Lower lobe of right lung (tissue), 2 donors: ENCODE measurements around the gene RGS7. TPM values are rescaled to one million over a fixed set of nuclear protein-coding genes. Genes with fewer than 3 reads are reported as not detected.

Experiments
- ATAC-seq, 2 donors: fragments of 200-7000 bp; cut with Tn5 transposase; one replicate each; pipeline ENCODE4 v1.9.1; 2020 to 2022; ENCODE audit warnings: mild to moderate bottlenecking in 2 of 2, moderate library complexity in 2 of 2
- DNase-seq: peaks from one replicate; pipeline ENCODE4 v3.0.0-alpha.2; 2020
- H3K27ac ChIP-seq: fragments of 200-600 bp; one replicate; pipeline ENCODE4 v1.8.0; 2022
- H3K27me3 ChIP-seq: fragments of 200-600 bp; one replicate; pipeline ENCODE4 v1.8.0; 2022; ENCODE audit warnings: low read depth
- H3K36me3 ChIP-seq: fragments of 200-600 bp; one replicate; pipeline ENCODE4 v1.8.0; 2022; ENCODE audit warnings: mild to moderate bottlenecking
- H3K4me1 ChIP-seq: fragments of 200-600 bp; one replicate; pipeline ENCODE4 v1.8.0; 2022
- H3K4me3 ChIP-seq: fragments of 200-600 bp; one replicate; pipeline ENCODE4 v1.8.0; 2022; ENCODE audit warnings: mild to moderate bottlenecking
- H3K9me3 ChIP-seq: fragments of 200-600 bp; one replicate; pipeline ENCODE4 v1.8.0; 2022
- CTCF ChIP-seq: fragments of 200-600 bp; IDR thresholded peaks from one replicate; pipeline ENCODE4 v1.8.0; 2022; ENCODE audit warnings: antibody characterized with exemption, mild to moderate bottlenecking
- intact Hi-C: fragments of 100-400 bp; cut with DNase I; formaldehyde crosslinking; loops from one replicate; pipeline ENCODE4 v1.11.0; 2022
- microRNA-seq: library from miRNA; unstranded; fragments of <30 nt; microRNA quantifications from one replicate; pipeline ENCODE4 v1.2.0, GENCODE V29; 2020; ENCODE audit warnings: borderline number of aligned reads
- total RNA-seq: library from RNA; stranded (reverse); fragmentation: NEBNext Ultra II Directional; extraction: Animal tissue kit (Norgen Biotek cat#: 25700); gene quantifications from one replicate; pipeline ENCODE4 v1.2.1, GENCODE V29; 2021
- donor health status: DM: no; HTN: yes; CAD: no; lungs with severe emphysema.

The RGS7 gene
- total RNA-seq, 1 donor from 2014 or later, result 0.21 TPM

- Histone ChIP-seq H3K27me3 (no peaks in the 10 kb centered on the region), H3K4me1 (no peaks in the 10 kb centered on the region), H3K36me3 (no peaks in the 10 kb centered on the region), H3K27ac (no peak overlapping the region), H3K4me3 (no peak overlapping the region), H3K9me3 (no peaks in the 10 kb centered on the region)
- no peak for TF ChIP-seq CTCF
- ATAC-seq, result no peak
- DNase-seq, result no peak
- intact Hi-C loops, result no loop called here
Measured at GRCh38 chr1:240734001-240734400, 623.0 kb downstream of the RGS7 start.

GRCh38 chr1:240732390-240732789, 624.6 kb downstream of the RGS7 start:
- intact Hi-C loops, result no loop called here
- ATAC-seq, result peak; percentile 61 to 62
- TF ChIP-seq CTCF, result peak; percentile 53
- H3K27ac ChIP-seq, result no peak overlapping the region
- H3K27me3 ChIP-seq, result no peaks in the 10 kb centered on the region
- H3K36me3 ChIP-seq, result no peaks in the 10 kb centered on the region
- DNase-seq, result no peak
- H3K4me3 ChIP-seq, result no peak overlapping the region
- no peaks in the 10 kb centered on the region for H3K9me3 ChIP-seq
- H3K4me1 ChIP-seq, result no peaks in the 10 kb centered on the region

Small RNA genes lying within 50 kb of the gene (microRNA-seq; reads per million reads assigned to microRNA genes)
- gene MIR3123, result not detected

Other genes starting within 250 kb of the RGS7 start
- gene FH, start 162.6 kb upstream of the RGS7 start, total RNA-seq, result 42.1 TPM
- 23.0 TPM for gene KMO, start 175.2 kb upstream of the RGS7 start, total RNA-seq